ENCODE data around the gene RELN.
A peak's percentile ranks its signal among the peaks of the same experiment; 100 is the strongest.

RELN gene

DNA sequence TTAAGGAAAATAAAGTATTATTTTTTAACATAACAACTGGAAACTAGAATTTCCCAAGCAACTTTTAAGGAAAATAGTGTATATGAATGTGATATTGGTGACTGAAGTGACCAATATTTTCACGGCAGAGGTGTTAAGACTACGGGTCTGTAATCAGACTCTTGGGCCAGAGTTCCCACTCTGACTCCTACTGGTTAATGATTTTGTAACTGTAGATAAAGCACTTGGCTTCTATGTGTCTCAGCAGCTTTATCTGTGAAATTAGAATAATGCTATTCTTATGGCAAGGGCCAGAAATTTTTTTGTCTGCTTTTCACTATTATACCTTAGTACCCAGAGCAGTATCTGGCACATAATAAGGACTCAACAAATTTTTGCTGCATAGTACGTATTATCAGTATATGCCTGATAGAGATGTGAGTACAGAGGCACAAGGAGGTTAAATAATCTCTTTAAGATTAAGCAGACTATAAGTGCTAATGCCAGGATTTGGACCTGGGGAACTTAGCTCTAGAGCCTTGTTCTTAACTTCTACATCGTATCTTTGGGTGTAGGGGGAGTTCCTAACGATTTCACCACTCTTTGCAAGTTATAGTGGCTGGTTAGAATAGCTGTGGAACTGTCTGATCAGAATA lies 357.3 kb downstream of the RELN start:
- no peak for DNase-seq (ENCODE audit: low spot score)

DNA sequence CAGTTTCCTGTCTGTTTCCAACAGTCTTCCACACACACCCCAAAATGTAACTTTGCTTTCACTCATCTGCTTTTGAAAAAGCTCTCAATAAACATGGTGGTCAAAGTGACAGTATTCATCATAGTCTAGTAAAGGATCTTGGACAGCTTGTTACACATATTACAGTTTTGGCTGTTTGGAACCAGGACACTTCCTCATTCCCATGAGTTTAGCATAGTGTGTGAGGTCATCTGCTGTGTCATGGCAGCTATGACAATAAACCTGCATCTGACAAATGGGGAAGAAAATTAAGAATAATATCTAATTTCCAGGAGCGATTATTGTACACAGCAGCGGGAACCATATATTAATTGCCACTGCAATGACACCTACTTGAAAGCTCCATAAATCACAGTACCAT lies 359.1 kb downstream of the RELN start:
- DNase-seq (ENCODE audit: low spot score) = no peak

DNA sequence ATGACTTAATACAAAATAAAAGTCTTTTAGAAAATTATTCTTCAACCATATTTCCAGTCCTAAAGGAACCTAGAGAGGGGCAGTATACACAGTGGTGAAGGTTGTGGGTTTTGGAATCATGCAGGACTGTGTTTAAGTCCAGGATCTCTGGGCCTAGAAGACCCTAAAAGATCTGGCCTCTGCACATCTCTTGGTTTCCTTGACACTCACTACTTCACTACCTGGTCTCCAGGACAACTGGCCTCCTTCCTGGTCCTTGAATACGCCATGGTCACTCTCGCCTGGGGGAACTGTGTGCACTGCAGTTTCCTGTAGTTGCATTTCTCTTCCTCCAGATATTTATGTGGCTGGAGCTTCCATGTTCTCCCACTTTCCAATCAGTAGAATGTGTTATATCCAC lies 360.7 kb downstream of the RELN start:
- DNase-seq (ENCODE audit: low spot score) = no peak

DNA sequence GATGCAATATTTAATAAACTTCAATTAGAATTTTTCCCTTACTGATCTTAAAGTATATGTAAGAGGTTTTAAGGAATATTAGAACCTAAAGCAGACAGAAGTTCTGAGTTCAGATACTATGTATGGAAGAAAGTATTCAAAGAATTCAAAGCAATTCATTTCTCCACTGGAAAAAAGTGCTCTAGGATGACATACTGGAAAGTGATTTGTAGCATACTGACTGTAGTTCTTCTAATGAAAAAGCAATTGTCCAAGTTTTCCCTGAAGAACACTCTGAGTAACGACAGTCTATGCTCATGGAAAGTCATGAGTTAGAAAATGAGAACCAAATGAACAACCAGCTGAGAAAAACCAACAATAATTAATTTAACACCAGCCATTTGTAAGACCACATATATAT lies 362.7 kb downstream of the RELN start:
- no peak for DNase-seq (ENCODE audit: low spot score)

DNA sequence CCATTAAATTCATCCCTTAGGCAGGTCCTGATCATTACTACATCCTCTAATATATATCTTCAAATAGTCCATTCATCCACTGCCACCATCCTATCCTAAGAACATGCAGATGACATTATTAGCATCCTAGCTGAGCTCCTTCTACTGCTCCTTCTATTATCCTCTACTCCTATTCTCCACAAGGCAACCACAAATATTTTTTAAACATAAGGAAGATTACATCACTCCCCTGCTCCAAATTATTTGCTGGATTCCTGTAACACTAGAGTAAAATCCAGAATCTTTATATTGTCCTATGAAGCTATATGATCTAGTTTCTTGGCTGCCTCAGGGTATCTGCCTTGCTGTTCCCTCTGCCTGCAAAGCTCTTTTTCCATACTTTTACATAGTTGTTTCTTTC lies 367.2 kb downstream of the RELN start:
- DNase-seq (ENCODE audit: low spot score) = no peak

DNA sequence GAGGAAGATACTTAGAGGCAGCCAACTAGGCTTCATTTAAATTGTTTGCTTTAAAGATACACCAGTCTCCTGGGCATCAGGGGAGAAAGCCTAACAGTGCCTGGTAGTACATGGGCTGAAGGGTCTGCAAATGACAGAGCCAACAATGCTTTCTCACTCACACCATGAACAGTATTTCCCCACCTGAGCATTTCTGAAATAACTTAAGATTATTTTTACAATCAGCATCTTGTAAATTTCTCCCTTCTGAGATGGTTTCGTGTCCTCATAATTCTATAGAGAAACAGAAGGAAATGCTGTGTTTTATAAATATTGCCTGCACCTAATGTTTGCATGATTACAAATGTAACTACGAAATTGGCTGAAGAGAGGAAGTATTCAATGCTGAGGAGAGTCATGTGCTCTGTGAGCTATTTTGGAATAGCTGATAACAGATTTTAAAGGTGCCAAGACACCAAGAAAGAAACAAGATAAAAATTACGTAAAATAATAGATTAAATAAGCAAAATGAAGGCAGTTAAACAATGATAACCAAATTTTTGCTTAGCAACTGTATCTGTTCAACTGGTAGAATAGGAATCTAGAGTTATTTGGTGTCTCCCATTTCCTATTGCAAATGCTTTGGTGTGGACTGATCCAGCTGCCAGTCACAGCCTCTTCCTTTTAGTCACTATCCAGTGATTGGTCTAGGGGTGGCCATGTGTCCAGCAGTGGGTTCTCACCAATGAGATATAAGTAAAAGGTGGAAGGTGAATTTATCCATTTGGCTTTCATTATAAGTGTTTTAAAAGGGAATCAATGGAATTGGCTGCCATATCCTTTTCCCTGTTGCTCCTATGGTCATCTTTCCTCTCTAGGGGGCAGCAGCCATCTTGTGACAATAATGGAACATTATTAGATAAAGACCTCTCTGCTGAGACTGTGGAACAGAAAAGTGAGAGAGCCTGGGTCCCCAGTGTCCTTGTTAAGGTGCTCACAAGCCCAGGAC lies 375.5 kb downstream of the RELN start:
- DNase-seq (ENCODE audit: low spot score) = no peak

DNA sequence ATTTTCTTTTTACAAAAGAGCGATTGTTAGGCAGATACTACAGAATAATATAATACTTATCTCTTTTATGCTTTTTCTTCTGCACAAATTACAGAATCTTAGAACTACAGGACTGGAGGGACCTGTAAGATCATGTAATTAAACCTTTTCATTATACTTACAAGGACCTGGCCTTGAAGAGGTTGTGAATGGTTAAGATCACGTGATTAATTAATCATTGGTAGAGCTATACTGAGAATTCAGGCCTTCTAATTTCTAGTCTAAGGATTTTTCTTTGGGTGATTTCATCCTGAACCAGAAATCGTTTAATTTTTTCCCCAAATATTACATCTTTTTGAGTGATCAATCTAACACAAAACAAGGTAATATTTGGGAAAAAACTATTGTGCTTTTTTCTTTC lies 379.7 kb downstream of the RELN start:
- DNase-seq (ENCODE audit: low spot score) = no peak

DNA sequence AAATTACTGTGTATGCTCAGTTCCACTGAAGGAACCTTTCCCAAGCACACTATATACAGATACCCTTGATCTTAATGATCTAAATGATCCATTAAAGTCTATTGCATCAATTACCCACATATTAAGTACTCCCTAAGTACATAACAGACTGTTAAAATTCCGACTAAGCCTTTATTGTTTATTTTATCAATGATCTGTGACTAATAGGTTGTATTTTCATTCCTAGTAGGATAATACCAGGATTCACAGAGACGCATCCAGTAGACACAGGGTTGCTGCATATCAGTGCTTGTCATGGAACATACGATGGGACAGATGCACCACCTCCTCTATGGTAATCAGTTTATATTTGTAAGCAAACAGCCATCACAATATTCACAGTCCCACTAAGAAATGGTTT lies 383.8 kb downstream of the RELN start:
- no peak for DNase-seq (ENCODE audit: low spot score)

DNA sequence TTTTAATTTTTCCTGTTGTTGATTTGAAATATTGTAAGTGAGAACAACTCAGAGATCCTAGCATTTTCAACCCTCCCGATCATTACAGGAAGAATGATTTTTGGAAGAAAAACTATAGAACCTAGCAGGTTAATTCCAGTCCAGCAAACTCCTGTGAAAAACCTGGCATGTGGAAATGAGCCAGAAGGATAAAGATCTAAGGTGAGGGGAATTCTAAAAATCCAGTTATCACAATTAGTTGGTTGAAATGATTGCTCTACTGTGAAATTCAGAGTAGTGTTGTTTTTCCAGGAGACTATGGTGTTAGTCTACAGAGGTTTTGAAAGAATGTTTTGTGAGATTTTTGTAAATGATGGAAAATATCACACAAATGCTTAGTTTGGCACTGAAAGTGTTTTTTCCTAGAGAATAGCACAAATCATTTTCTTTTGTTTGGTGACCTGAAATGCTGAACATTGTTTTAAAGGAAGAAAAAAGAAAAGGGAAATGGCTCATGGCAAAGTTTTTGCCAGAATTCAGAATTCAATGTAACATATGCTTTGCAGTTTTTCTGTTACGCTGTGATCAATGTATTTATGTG lies 391.0 kb downstream of the RELN start:
- no peak for DNase-seq (ENCODE audit: low spot score)

DNA sequence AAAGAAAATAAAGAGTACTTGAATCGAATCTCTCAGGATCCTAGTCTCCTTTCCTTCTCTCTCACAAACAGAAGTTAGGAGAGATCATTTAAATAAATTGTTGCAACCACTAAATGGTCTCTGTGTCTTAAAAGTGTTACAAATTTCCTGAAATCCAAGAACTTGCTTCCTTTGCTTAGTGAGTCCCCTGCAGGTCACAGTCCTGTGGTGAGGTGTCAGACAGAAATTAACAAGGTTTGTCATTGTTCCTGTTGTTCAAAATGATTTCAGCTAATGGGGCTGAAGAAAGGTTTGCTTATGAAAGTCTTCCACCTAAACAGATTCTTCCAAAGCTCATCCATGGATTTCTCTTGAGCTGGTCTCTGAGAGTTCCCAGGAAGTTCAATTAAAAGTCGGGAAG lies 391.9 kb downstream of the RELN start:
- DNase-seq (ENCODE audit: low spot score) = no peak

DNA sequence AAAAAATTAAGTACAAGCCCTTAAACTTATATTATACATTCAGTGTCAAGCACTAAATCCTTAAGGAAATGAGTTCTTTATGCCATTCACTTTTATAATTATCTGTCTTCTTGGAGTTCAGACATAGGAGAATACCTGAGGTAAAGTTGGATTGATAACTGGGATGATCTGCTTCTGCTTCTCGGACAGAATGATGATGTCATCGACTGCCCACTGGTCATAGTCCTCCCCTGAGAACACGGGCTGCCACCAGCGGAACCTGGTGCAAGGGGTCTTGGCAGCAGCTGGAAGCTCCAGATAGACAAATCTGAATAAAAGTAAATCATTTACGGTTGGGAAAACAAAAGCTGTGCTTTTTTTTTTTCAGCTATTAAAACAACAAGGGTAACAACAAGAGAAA lies 395.3 kb downstream of the RELN start:
- no peak for DNase-seq (ENCODE audit: low spot score)

DNA sequence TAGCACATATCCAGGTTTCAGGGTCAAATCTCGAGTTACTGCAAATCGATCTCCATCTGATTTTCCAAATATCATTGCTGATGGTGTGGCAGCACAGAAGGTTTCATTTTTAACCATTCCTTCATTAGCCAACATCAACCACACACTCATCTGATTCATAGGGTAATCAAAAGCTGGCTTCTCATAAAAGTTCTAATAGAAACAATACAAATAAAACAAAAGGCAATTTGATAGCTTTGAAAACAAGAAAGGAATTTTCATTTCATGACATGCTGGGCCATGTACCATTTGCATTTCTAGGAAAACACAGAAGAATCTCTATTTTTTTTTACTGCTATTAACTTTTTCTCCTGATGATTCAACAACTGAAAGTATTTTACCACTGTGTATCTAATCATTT lies 395.8 kb downstream of the RELN start:
- no peak for DNase-seq (ENCODE audit: low spot score)

DNA sequence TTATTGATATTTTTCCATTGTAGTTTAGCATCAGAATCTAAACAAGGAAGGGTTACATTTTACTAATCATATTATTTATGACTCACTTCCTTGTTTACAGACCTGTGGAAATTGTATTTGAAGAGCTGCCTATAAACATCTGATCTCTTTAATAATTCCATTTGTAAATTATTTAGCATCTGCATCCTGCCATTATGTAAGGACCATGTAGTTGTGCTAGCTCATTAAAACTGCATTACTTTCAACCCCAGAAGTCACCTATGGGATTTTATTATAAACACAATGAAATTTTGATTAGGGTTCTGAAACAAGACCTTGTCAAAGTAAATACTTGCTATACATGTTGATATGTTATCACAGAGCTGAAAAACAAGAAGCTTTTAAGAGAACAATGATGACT lies 396.6 kb downstream of the RELN start:
- no peak for DNase-seq (ENCODE audit: low spot score)

DNA sequence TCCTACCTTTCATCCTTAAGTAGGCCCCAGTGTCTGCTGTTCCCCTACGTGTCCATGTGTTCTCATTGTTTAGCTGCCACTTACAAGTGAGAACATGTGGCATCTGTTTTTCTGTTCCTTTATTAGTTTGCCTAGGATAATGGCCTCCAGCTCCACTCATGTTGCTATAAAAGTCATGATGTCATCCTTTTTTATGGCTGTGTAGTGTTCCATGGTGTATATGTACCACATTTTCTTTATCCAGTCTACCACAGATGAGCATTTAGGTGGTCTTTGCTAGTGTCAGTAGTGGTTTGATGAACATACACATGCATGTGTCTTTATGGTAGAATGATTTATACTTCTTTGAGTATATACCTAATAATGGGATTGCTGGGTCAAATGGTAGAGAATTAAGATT lies 397.3 kb downstream of the RELN start:
- no peak for DNase-seq (ENCODE audit: low spot score)

DNA sequence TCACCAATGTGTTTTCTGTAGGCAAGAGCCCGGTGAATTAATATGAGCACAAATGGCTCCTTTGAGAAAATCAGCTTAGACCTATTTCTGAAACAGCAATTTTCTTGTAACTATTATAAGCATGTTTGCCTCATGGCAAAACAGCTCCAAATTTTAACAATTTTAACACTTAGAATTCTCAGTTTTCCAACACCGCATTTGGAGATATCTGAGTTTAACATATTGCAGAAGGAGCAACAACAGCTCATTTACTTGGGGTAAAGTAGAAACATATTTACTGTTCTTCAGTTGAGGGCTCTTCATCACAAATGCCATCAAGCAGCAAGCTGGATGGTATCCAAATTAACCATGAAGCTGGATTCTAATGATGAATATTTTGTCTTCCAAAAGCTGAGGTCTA lies 409.4 kb downstream of the RELN start:
- no peak for DNase-seq (ENCODE audit: low spot score)

DNA sequence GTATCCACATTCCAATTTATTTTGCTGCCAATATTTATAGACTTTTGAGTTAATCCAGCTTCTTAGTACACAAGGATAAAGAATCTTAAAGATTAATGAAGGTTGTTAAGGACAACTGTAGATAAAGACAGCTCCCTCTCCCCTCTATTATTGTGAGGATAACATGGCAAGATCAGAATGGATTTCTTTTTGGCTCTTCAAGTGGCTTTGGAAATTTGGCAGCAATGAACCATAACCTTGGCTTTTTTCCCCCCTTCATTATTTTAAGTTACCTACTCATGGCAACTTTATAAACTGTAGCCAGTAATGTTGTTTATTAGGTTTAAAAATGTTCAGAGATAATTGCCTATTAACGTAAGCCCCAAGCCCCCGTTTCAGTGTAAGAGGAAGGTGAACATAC lies 412.4 kb downstream of the RELN start:
- peak; percentile 20 for DNase-seq (ENCODE audit: low spot score)

DNA sequence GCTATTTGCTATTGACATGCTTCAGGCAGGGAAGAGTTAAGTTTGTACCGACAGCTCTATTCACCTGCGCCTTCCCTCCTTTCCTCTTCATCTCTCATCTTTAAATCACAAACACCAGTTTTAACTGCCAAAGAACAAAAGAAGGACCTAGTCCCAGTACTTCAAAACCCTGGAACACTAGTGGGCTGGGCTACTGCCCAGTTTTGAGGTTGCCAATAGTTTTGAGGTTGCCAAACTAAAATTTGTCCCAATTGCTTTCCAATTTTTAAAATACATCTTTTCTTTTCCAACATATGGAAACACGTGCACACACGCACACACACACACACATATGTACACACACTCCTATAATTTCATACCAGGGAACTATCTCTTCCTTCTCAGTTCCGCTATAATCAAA lies 412.8 kb downstream of the RELN start:
- DNase-seq (ENCODE audit: low spot score) = peak; percentile 8

DNA sequence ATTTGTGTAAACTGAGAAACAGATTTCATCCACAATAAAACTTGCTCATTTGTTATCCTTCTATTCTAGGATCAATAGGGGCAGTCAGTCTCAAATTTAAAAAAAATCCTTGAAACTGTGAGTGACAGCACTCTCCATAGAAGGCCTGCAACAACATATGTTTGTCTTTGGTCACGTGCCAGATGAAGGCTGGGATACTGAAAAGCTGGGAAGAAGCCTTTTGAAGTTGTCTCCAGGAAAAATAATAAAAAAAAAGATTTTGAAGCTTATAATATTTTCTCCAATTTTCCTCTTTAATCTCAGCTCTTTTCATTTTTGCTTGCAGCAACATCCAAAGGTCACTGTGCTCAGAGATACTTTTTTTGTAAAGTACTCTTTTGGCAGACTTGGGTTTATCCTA lies 414.9 kb downstream of the RELN start:
- no peak for DNase-seq (ENCODE audit: low spot score)

DNA sequence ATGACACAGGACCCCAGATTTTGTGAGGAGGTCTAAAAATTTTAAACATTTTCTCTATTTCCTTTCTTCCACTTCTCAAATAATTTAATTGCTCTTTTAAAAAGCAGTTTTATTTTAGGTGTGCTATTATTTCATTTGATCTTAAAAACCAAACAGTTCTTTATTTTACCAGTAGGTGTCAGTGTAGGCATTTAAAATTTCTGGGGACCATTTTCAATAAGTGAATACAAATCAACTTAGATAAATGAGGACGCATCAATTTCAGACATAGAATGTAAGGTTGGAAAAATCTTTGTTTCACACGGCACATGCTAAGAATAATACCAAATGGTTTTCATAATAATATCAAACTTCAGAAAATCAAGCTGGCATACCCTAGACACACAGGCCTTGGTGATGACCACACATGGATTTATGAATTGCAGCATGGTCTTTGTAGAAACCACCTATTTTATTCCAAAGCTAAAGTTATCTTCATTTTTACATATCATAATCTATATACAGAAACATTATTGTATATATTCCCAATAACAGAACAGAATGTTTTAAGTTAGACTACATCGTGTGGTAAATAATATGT lies 415.9 kb downstream of the RELN start:
- peak; percentile 58 for DNase-seq (ENCODE audit: low spot score)

DNA sequence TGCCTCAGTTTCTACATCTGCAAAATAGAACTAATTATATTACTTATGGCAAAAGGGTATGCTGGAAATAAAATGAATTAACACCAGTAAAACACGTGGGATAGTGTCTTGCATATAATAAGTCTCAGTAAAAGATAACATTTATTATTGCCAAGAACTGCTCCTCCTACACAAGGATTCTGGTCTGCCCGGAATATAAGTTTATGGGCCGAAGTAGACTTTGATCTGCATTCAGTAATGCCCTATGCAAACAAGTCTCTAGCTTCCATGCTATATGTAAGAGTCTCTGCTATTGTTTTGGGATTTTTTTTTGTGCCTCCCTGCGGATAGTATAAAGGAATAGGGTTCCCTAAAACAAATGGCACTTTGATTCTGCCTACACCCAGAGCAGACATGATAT lies 417.9 kb downstream of the RELN start:
- DNase-seq (ENCODE audit: low spot score) = no peak

DNA sequence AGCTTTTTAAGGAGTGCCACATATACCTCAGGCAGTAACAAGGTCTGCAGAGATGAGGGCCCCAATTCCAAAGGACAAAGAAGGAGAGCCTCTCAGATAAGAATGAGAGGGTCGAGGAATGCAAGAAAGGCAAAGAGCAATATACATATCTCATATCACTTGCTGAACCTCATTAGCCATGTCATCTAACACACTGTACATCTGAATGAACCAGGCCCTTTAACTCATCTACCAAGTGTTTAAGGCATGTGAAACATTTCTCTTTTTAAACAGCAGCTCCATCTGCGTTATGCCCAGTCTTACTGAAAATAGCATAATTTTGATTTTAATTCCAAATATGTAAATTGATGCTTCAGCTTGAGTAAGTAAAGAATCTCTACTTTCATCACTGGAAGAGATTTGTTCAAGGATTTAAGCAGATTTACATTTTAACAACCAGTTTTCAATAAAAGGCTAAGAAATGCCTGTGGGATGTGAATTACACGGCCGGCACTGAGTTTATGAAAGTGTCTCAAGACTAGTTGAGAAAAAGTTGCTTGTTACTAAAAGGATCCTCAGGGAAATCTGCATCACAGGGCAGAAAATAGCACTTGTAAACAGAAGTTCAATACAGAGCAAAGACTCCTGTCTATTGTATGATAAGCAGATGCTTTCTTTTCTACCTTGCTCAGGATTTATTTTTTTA lies 419.7 kb downstream of the RELN start:
- no peak for DNase-seq (ENCODE audit: low spot score)

DNA sequence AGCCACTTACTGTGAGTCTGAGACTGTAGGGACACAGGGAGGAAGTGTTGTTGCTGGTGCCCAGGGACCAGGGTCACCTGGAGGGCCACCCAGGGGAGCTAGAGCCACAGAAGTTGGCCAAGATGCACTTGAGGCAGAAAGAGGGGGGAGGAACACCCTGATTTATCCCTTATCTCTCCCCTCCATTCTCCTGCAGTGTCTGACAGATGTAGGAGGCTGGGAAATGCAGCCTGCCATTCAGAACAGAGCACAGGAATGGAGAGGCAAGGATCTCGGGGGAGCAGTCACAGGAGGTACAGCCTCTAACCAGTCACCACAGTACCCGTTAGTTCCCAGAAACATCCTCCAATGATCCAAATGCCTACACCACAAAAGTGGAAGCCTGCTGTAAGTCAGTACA lies 425.0 kb downstream of the RELN start:
- no peak for DNase-seq (ENCODE audit: low spot score)
